ENCODE results near the gene PTS.

- no peak for TF ChIP-seq CTCF (IDR thresholded peaks at IDR 0.05; ENCODE audit: insufficient read depth, low read depth, low read length)
- TF ChIP-seq EZH2 (IDR thresholded peaks at IDR 0.05; ENCODE audit: insufficient read depth, low read length) = no peak
Observed at GRCh38 chr11:112229746-112230433, 3.7 kb downstream of the PTS start.
